Naive thymus-derived CD8-positive, alpha-beta T cell (primary cell): ENCODE measurements around the gene EHMT1. TPM values are rescaled to one million over a fixed set of nuclear protein-coding genes. Genes with fewer than 3 reads are reported as not detected.
A peak's percentile ranks its signal among the peaks of the same experiment; 100 is the strongest.

Source experiments
- ATAC-seq, 2 donors: fragments of 150-1000 bp; cut with Tn5 transposase in 1 of 2; sonication (Bioruptor Pico), chemical (Tn5 transposase) in 1 of 2; 1 replicate in 1 of 2; 2 replicates in 1 of 2; pipeline ENCODE4 v1.10.0; 2021; ENCODE audit warnings: mild to moderate bottlenecking in 2 of 2, moderate library complexity in 2 of 2
- POLR2A ChIA-PET: fragments of 350-600 bp; sonication (Branson Sonifier 250); formaldehyde crosslinking; loops from one replicate; lab custom pipeline; 2021; ENCODE audit warnings: antibody characterized with exemption; lab: Charles Lee
- DNase-seq, 10 donors: peaks; one replicate each; pipeline versions ENCODE4 v3.0.0 to v3.0.0-alpha.2; 2020 to 2022
- H3K27ac Mint-ChIP-seq, 10 donors: one replicate each; pipeline ENCODE4 v1.8.0; 2020 to 2022; ENCODE audit warnings: mild to moderate bottlenecking in 10 of 10, mixed read lengths in 10 of 10, moderate library complexity in 4 of 10, inconsistent platforms in 1 of 10
- H3K27me3 Mint-ChIP-seq, 5 donors: one replicate each; pipeline ENCODE4 v1.8.0; 2021 to 2022; ENCODE audit warnings: mixed read lengths in 5 of 5
- H3K36me3 Mint-ChIP-seq, 3 donors: one replicate each; pipeline ENCODE4 v1.8.0; 2020 to 2022; ENCODE audit warnings: mixed read lengths in 3 of 3, mild to moderate bottlenecking in 2 of 3, inconsistent platforms in 1 of 3
- H3K4me1 Mint-ChIP-seq, 4 donors: one replicate each; pipeline ENCODE4 v1.8.0; 2021 to 2022; ENCODE audit warnings: mixed read lengths in 4 of 4
- H3K4me3 Mint-ChIP-seq, 10 donors: one replicate each; pipeline ENCODE4 v1.8.0; 2020 to 2022; ENCODE audit warnings: mild to moderate bottlenecking in 10 of 10, mixed read lengths in 10 of 10, moderate library complexity in 6 of 10, inconsistent platforms in 1 of 10
- H3K9me3 Mint-ChIP-seq, 9 donors: one replicate each; pipeline ENCODE4 v1.8.0; 2020 to 2022; ENCODE audit warnings: mixed read lengths in 9 of 9, mild to moderate bottlenecking in 3 of 9, inconsistent platforms in 1 of 9, moderate library complexity in 1 of 9
- polyA plus RNA-seq, 3 donors: library from polyadenylated mRNA; unstranded; fragments of 300-500 nt; fragmentation: Illumina TruSeq; gene quantifications; one replicate each; pipeline ENCODE4 v1.2.3, GENCODE V29; 2021
- total RNA-seq, 8 experiments: library from RNA in 2 of 8; stranded (reverse) in 2 of 8; gene quantifications; one replicate each; pipeline ENCODE4 v1.2.3 and lab custom pipeline; 2021 to 2026

EHMT1 gene
- total and polyA plus RNA-seq, 5 experiments from 2014 or later = 20.9 to 113 (median 34.4) TPM

- POLR2A ChIA-PET = interaction anchor here (1.3 kb wide), 1 partner anchor 12 kb away, joined by 4 read pairs; no protein-coding TSS in a partner anchor
- no peak for ATAC-seq
- no peaks in the 10 kb centered on the region for H3K27me3 Mint-ChIP-seq
These were observed 51.8 kb downstream of the EHMT1 start for GRCh38 chr9:137670391-137671195.

GRCh38 chr9:137671196-137671538 is 52.4 kb downstream of the EHMT1 start:
- POLR2A ChIA-PET = no interaction called here
- H3K4me3 Mint-ChIP-seq = no peak overlapping the region
- H3K9me3 Mint-ChIP-seq = no peaks in the 10 kb centered on the region
- ATAC-seq (no peak), DNase-seq (no peak)
- H3K36me3 Mint-ChIP-seq = peaks cover 0 to 22% (median 4%) of the 10 kb centered on the region in 3 donors
- peaks cover 38 to 73% (median 69%) of the 10 kb centered on the region in 4 donors for H3K4me1 Mint-ChIP-seq
- peak overlapping the region in 1 of 10 donors; percentile 46 for H3K27ac Mint-ChIP-seq
- no peaks in the 10 kb centered on the region for H3K27me3 Mint-ChIP-seq

More at GRCh38 chr9:137670391-137671195, 51.8 kb downstream of the EHMT1 start:
- no peak for DNase-seq
- peak overlapping the region in 8 of 10 donors; percentile 9 to 89 (median 45) for H3K27ac Mint-ChIP-seq
- H3K36me3 Mint-ChIP-seq = peaks cover 0 to 22% (median 4%) of the 10 kb centered on the region in 3 donors
- no peaks in the 10 kb centered on the region for H3K9me3 Mint-ChIP-seq
- peak overlapping the region in 2 of 10 donors; percentile 14 to 24 for H3K4me3 Mint-ChIP-seq
- H3K4me1 Mint-ChIP-seq = peaks cover 38 to 79% (median 70%) of the 10 kb centered on the region in 4 donors

- Mint-ChIP-seq H3K36me3 (peaks cover 0 to 22% (median 4%) of the 10 kb centered on the region in 3 donors), H3K27ac (peak overlapping the region in 1 of 10 donors; percentile 26), H3K4me1 (peaks cover 38 to 71% (median 68%) of the 10 kb centered on the region in 4 donors), H3K4me3 (no peak overlapping the region), H3K9me3 (no peaks in the 10 kb centered on the region), H3K27me3 (no peaks in the 10 kb centered on the region)
- ATAC-seq = no peak
- no peak for DNase-seq
- POLR2A ChIA-PET = no interaction called here
These were observed 52.9 kb downstream of the EHMT1 start for GRCh38 chr9:137671721-137672120.

- POLR2A ChIA-PET = interaction anchor here (0.5 to 1.1 kb wide), 2 partner anchors 44 to 231 kb away, joined by 3 to 4 read pairs; no protein-coding TSS in a partner anchor
- no peaks in the 10 kb centered on the region for H3K9me3 Mint-ChIP-seq
- peaks cover 26 to 60% (median 57%) of the 10 kb centered on the region in 4 donors for H3K4me1 Mint-ChIP-seq
- peaks cover 0 to 26% (median 4%) of the 10 kb centered on the region in 3 donors for H3K36me3 Mint-ChIP-seq
- H3K27ac Mint-ChIP-seq = peak overlapping the region in 4 of 10 donors; percentile 25 to 62 (median 42)
- peak in 7 of 10 donors; percentile 32 to 67 (median 50) for DNase-seq
- peak; percentile 77 to 81 for ATAC-seq
- H3K4me3 Mint-ChIP-seq = peak overlapping the region in 2 of 10 donors; percentile 17 to 41
- H3K27me3 Mint-ChIP-seq = no peaks in the 10 kb centered on the region
These were observed 54.3 kb downstream of the EHMT1 start for GRCh38 chr9:137672907-137673791.

- peaks cover 22 to 59% (median 56%) of the 10 kb centered on the region in 4 donors for H3K4me1 Mint-ChIP-seq
- peaks cover 0 to 26% (median 2%) of the 10 kb centered on the region in 3 donors for H3K36me3 Mint-ChIP-seq
- no peaks in the 10 kb centered on the region for H3K27me3 Mint-ChIP-seq
- DNase-seq (no peak), ATAC-seq (no peak)
- POLR2A ChIA-PET = interaction anchor here (1.1 kb wide), 1 partner anchor 45 kb away, joined by 4 read pairs; no protein-coding TSS in a partner anchor
- H3K9me3 Mint-ChIP-seq = no peaks in the 10 kb centered on the region
- H3K27ac Mint-ChIP-seq = peak overlapping the region in 3 of 10 donors; percentile 10 to 62 (median 25)
- H3K4me3 Mint-ChIP-seq = no peak overlapping the region
These were observed 55.1 kb downstream of the EHMT1 start for GRCh38 chr9:137673886-137674285.

GRCh38 chr9:137674307-137674975 is 55.6 kb downstream of the EHMT1 start:
- peaks cover 0 to 25% (median 0%) of the 10 kb centered on the region in 3 donors for H3K36me3 Mint-ChIP-seq
- peak overlapping the region in 4 of 10 donors; percentile 15 to 70 (median 32) for H3K27ac Mint-ChIP-seq
- ATAC-seq (no peak), DNase-seq (no peak)
- no peak overlapping the region for H3K4me3 Mint-ChIP-seq
- H3K9me3 Mint-ChIP-seq = no peaks in the 10 kb centered on the region
- peaks cover 20 to 60% (median 56%) of the 10 kb centered on the region in 4 donors for H3K4me1 Mint-ChIP-seq
- POLR2A ChIA-PET = no interaction called here
- no peaks in the 10 kb centered on the region for H3K27me3 Mint-ChIP-seq

- no peak for DNase-seq
- no peaks in the 10 kb centered on the region for H3K9me3 Mint-ChIP-seq
- peak overlapping the region in 1 of 10 donors; percentile 20 for H3K4me3 Mint-ChIP-seq
- H3K36me3 Mint-ChIP-seq = peaks cover 0 to 27% (median 0%) of the 10 kb centered on the region in 3 donors
- peak overlapping the region in 1 of 10 donors; percentile 21 for H3K27ac Mint-ChIP-seq
- POLR2A ChIA-PET = no interaction called here
- H3K4me1 Mint-ChIP-seq = peaks cover 22 to 63% (median 58%) of the 10 kb centered on the region in 4 donors
- H3K27me3 Mint-ChIP-seq = no peaks in the 10 kb centered on the region
- no peak for ATAC-seq
These were observed 56.1 kb downstream of the EHMT1 start for GRCh38 chr9:137674976-137675320.

- DNase-seq (no peak), ATAC-seq (no peak)
- H3K36me3 Mint-ChIP-seq = peaks cover 0 to 28% (median 0%) of the 10 kb centered on the region in 3 donors
- peaks cover 19 to 69% (median 57%) of the 10 kb centered on the region in 4 donors for H3K4me1 Mint-ChIP-seq
- no peaks in the 10 kb centered on the region for H3K9me3 Mint-ChIP-seq
- no peak overlapping the region for H3K27ac Mint-ChIP-seq
- peak overlapping the region in 1 of 10 donors; percentile 6 for H3K4me3 Mint-ChIP-seq
- POLR2A ChIA-PET = no interaction called here
- no peaks in the 10 kb centered on the region for H3K27me3 Mint-ChIP-seq
These were observed 58.2 kb downstream of the EHMT1 start for GRCh38 chr9:137676998-137677397.

GRCh38 chr9:137678202-137678601 is 59.4 kb downstream of the EHMT1 start:
- POLR2A ChIA-PET = no interaction called here
- no peak for ATAC-seq

GRCh38 chr9:137679249-137679648 is 60.4 kb downstream of the EHMT1 start:
- Mint-ChIP-seq H3K9me3 (no peaks in the 10 kb centered on the region), H3K27ac (peak overlapping the region in 7 of 10 donors; percentile 24 to 86 (median 39)), H3K4me3 (peak overlapping the region in 6 of 10 donors; percentile 18 to 59 (median 31)), H3K27me3 (no peaks in the 10 kb centered on the region), H3K4me1 (peaks cover 18 to 64% (median 47%) of the 10 kb centered on the region in 4 donors), H3K36me3 (peaks cover 0 to 35% (median 0%) of the 10 kb centered on the region in 3 donors)
- POLR2A ChIA-PET = no interaction called here
- ATAC-seq = no peak
- DNase-seq = no peak

More at GRCh38 chr9:137678202-137678601, 59.4 kb downstream of the EHMT1 start:
- H3K4me3 Mint-ChIP-seq = no peak overlapping the region
- no peaks in the 10 kb centered on the region for H3K9me3 Mint-ChIP-seq
- H3K27me3 Mint-ChIP-seq = no peaks in the 10 kb centered on the region
- no peak for DNase-seq
- peaks cover 0 to 32% (median 0%) of the 10 kb centered on the region in 3 donors for H3K36me3 Mint-ChIP-seq
- H3K27ac Mint-ChIP-seq = peak overlapping the region in 2 of 10 donors; percentile 3 to 55
- H3K4me1 Mint-ChIP-seq = peaks cover 19 to 69% (median 53%) of the 10 kb centered on the region in 4 donors

- POLR2A ChIA-PET = no interaction called here
- H3K36me3 Mint-ChIP-seq = peaks cover 0 to 36% (median 0%) of the 10 kb centered on the region in 3 donors
- H3K27me3 Mint-ChIP-seq = no peaks in the 10 kb centered on the region
- H3K9me3 Mint-ChIP-seq = no peaks in the 10 kb centered on the region
- no peak for DNase-seq
- H3K4me1 Mint-ChIP-seq = peaks cover 13 to 64% (median 43%) of the 10 kb centered on the region in 4 donors
- H3K27ac Mint-ChIP-seq = peak overlapping the region in 8 of 10 donors; percentile 7 to 66 (median 46)
- ATAC-seq = no peak
- peak overlapping the region in 7 of 10 donors; percentile 2 to 58 (median 42) for H3K4me3 Mint-ChIP-seq
These were observed 61.0 kb downstream of the EHMT1 start for GRCh38 chr9:137679695-137680305.
